ENCODE data around the gene GJD4. TPM values are rescaled to one million over a fixed set of nuclear protein-coding genes. Genes with fewer than 3 reads are reported as not detected.

The GJD4 gene
- total and polyA plus RNA-seq, 12 donors: 0.03 TPM; not detected in 11

DNA sequence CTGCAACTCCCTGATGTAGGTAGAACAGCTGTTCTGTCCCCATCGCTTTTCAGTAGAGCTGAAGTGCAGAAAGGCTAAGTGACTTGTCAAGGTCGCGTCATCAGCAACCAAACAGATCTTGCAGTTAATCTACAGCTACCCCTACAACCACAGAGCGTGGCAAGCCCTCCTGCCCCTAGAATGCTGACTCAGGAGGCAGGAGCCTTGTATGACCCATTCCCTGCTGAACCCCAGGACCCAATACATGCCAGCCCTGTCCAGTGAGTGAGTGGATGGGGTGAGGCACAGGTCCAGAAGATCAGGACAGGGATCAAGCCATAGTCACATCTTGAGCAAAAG is 26.6 kb upstream of the GJD4 start:
- DNase-seq (no peak), ATAC-seq (no peak)
- TF ChIP-seq, protein P1, sequence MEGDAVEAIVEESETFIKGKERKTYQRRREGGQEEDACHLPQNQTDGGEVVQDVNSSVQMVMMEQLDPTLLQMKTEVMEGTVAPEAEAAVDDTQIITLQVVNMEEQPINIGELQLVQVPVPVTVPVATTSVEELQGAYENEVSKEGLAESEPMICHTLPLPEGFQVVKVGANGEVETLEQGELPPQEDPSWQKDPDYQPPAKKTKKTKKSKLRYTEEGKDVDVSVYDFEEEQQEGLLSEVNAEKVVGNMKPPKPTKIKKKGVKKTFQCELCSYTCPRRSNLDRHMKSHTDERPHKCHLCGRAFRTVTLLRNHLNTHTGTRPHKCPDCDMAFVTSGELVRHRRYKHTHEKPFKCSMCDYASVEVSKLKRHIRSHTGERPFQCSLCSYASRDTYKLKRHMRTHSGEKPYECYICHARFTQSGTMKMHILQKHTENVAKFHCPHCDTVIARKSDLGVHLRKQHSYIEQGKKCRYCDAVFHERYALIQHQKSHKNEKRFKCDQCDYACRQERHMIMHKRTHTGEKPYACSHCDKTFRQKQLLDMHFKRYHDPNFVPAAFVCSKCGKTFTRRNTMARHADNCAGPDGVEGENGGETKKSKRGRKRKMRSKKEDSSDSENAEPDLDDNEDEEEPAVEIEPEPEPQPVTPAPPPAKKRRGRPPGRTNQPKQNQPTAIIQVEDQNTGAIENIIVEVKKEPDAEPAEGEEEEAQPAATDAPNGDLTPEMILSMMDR (IDR thresholded peaks at IDR 0.05): no peak
- H3K4me3 ChIP-seq: no peak overlapping the region
- 57 to 69% methylated on average over 4 of the region's 4 CpGs for WGBS, 2 donors
- peaks cover 0 to 15% (median 11%) of the 10 kb centered on the region in 9 donors for H3K4me1 ChIP-seq
- H3K36me3 ChIP-seq: peaks cover 0 to 26% (median 0%) of the 10 kb centered on the region in 9 donors
- H3K27me3 ChIP-seq: peaks cover 0 to 5% (median 0%) of the 10 kb centered on the region in 7 donors
- intact Hi-C loops (cut with DNase I): loop anchor here in 1 of 10 donors (10.0 kb wide), 1 partner anchor 464 kb away; no protein-coding TSS in a partner anchor
- no peaks in the 10 kb centered on the region for H3K9me3 ChIP-seq
- no peak overlapping the region for H3K27ac ChIP-seq

DNA sequence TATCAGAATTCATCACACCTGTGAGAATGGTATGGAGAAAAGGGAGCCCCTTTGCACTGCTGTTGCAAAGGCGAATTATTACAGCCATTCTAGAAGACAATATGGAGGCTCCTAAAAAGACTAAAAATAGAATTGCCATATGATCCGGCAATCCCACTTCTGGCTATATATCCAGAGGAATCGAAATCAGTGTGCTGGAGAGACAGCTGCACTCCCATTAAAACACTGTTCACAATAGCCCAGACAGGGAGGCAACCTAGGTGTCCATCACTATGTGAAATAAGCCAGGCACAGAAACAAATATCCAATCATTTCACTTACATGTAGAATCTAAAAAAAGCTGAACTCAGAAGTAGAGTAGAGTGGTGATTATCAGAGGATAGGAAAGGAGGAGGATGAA is 26.0 kb upstream of the GJD4 start:
- H3K4me1 ChIP-seq: peaks cover 0 to 15% (median 11%) of the 10 kb centered on the region in 9 donors
- TF ChIP-seq, protein P1 (IDR thresholded peaks at IDR 0.05): no peak
- WGBS, 2 donors: 58 to 62% methylated on average over 3 of the region's 3 CpGs
- H3K27ac ChIP-seq: no peak overlapping the region
- H3K4me3 ChIP-seq: no peak overlapping the region
- H3K36me3 ChIP-seq: peaks cover 0 to 21% (median 0%) of the 10 kb centered on the region in 9 donors
- no peaks in the 10 kb centered on the region for H3K9me3 ChIP-seq
- H3K27me3 ChIP-seq: peaks cover 0 to 5% (median 0%) of the 10 kb centered on the region in 7 donors
- no peak for ATAC-seq
- intact Hi-C loops (cut with DNase I): loop anchor here in 1 of 10 donors (10.0 kb wide), 1 partner anchor 464 kb away; no protein-coding TSS in a partner anchor
- DNase-seq: no peak

DNA sequence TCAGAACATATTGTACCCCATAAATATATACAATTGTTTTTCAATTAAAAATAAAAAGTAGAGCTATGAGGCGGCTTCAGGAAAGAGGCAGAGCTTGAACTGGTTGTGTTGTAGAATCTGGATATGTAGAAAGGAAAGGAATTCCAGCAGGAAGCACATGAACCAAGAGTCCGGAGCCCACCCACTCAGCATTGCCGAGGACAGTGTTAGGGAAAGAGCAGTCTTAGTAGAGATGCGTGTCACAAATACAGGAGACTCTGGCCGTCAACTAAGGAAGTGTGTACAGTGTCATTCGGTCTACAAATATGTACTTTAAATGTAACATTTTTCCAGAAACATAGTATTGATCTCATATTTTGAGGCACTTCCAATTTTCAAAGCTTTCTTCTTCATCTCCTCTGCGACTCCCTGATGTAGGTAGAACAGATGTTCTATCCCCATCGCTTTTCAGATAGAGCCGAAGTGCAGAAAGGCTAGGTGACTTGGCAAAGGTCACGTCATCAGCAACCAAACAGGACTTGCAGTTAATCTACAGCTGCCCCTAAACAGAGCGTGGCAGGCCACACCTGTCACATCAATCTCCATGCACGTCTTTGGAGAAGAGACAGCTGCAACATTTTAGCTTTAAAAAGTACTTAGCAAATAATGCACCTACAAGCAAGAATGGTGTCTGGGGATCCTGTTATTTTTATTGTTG is 25.3 kb upstream of the GJD4 start:
- 71 to 75% methylated on average over 12 of the region's 12 CpGs for WGBS, 2 donors
- DNase-seq: no peak

DNA sequence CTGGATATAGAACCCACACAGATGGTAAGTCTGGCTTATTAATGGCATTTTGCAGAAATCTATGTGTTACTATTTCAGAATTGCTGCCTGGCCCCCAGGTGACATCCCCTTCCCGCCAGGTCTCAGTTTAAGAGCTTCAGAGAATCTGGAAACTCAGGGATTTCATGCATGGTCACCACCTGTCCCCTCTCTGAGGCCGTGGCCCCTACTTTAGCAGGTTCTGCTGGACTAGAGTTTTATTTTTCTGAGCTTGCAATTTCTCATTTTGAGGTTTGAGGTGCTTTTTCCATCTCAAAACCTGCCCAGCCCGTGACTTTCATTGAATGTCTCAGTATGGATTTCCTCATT is 24.7 kb upstream of the GJD4 start:
- DNase-seq (no peak), ATAC-seq (no peak)
- Histone ChIP-seq H3K27ac (no peak overlapping the region), H3K4me1 (peaks cover 0 to 15% (median 11%) of the 10 kb centered on the region in 9 donors), H3K36me3 (peaks cover 0 to 9% (median 0%) of the 10 kb centered on the region in 9 donors), H3K9me3 (no peaks in the 10 kb centered on the region), H3K27me3 (peaks cover 0 to 5% (median 0%) of the 10 kb centered on the region in 7 donors), H3K4me3 (no peak overlapping the region)
- intact Hi-C loops (cut with DNase I): loop anchor here in 1 of 10 donors (5.0 kb wide), 1 partner anchor 537 kb away; no protein-coding TSS in a partner anchor
- TF ChIP-seq, protein P1 (IDR thresholded peaks at IDR 0.05): no peak
- WGBS, 2 donors: 95 to 96% methylated on average over 3 of the region's 3 CpGs

More for the DNA sequence above, 25.3 kb upstream of the GJD4 start:
- no peak overlapping the region for H3K27ac ChIP-seq
- no peak for ATAC-seq
- peaks cover 0 to 5% (median 0%) of the 10 kb centered on the region in 7 donors for H3K27me3 ChIP-seq
- H3K9me3 ChIP-seq: no peaks in the 10 kb centered on the region
- TF ChIP-seq, protein P1 (IDR thresholded peaks at IDR 0.05): no peak
- H3K36me3 ChIP-seq: peaks cover 0 to 15% (median 0%) of the 10 kb centered on the region in 9 donors
- no peak overlapping the region for H3K4me3 ChIP-seq
- peaks cover 0 to 15% (median 11%) of the 10 kb centered on the region in 9 donors for H3K4me1 ChIP-seq
- intact Hi-C loops (cut with DNase I): loop anchor here in 2 of 10 donors (5.0 to 10.0 kb wide), 2 partner anchors 465 to 537 kb away; no protein-coding TSS in a partner anchor
